ENCODE data around the gene GALNT9.
A peak's percentile ranks its signal among the peaks of the same experiment; 100 is the strongest.

The GALNT9 gene

DNA sequence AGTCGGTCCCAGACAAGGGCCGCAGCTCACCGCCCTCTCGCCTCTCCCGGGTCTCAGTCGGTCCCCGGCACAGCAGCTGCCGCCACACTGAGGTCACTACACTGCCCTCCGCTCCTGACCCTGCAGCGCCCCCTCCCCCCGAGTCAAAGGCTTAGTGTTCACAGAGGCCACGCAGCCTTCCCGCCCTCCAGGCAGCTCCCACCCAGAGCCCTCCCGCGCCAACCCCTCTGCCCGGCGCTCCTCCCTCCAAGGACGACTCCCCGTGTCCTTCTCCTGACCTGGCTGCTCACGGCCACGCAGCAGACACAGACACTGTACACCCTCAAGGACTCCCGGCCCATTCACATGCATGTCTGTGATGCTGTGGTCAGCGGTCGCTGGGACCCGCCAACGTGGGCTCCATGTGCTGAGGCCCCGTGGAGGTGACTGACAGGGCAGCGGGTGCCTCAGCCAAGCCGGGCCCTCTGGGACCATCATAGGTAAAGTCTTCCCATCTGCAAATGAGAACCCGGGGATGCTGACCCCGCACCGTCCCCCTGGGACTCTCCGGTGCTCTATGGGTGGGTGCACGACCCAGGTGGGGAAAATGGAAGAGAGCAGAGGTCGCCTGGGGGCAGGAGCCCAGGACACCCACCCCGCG is 16.3 kb upstream of the GALNT9 start:
- H3K4me3 Mint-ChIP-seq, result peak overlapping the region; percentile 55
- peaks cover 19% of the 10 kb centered on the region for H3K27me3 Mint-ChIP-seq (ENCODE audit: low read depth, poor library complexity)
- no peaks in the 10 kb centered on the region for H3K36me3 Mint-ChIP-seq (ENCODE audit: low read depth)
- H3K9me3 Mint-ChIP-seq, result no peaks in the 10 kb centered on the region
- peaks cover 50% of the 10 kb centered on the region for H3K4me1 Mint-ChIP-seq
- TF ChIP-seq, protein P1, sequence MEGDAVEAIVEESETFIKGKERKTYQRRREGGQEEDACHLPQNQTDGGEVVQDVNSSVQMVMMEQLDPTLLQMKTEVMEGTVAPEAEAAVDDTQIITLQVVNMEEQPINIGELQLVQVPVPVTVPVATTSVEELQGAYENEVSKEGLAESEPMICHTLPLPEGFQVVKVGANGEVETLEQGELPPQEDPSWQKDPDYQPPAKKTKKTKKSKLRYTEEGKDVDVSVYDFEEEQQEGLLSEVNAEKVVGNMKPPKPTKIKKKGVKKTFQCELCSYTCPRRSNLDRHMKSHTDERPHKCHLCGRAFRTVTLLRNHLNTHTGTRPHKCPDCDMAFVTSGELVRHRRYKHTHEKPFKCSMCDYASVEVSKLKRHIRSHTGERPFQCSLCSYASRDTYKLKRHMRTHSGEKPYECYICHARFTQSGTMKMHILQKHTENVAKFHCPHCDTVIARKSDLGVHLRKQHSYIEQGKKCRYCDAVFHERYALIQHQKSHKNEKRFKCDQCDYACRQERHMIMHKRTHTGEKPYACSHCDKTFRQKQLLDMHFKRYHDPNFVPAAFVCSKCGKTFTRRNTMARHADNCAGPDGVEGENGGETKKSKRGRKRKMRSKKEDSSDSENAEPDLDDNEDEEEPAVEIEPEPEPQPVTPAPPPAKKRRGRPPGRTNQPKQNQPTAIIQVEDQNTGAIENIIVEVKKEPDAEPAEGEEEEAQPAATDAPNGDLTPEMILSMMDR (IDR thresholded peaks at IDR 0.05), result no peak
- H3K27ac Mint-ChIP-seq, result peak overlapping the region; percentile 24
- peak; percentile 47 for DNase-seq

DNA sequence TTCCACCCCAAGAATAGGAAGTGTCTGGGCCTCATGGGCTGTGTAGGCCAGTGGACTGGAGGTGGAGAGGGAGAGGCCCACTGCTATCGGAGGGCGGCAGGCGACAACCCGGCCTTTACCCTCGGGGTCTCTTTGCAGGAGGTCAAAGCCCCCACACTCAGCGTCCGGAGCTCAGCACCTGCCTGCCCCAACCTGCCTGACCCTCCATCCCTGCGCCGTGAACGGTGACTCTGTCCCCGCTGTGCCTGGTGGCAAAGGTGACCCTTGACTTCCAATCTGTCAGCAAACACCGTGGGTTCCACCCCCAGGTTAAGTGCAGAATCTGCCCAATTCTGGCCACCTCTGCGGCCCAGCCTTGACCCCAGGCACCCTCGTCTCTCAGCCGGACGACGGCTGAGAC is 15.7 kb upstream of the GALNT9 start:
- peaks cover 22% of the 10 kb centered on the region for H3K27me3 Mint-ChIP-seq (ENCODE audit: low read depth, poor library complexity)

DNA sequence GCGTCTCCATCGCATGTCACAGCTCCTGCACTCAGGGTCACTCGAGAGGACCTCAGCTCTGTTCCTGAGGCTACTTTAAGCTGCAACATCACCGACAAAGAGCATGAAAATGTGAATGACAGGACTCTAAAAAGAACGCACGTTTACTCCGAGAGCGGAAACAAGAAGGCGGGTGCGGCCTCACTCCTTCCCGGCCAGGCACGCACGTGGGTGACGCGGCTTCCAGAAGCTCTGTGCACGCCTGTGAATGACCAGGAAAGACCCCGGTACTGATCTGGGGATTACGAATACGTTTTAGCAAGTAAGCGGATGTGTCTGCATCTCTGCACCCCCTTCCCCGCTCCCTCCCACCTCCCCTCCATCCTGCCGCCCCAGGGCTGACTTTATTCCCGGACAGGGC is 15.2 kb upstream of the GALNT9 start:
- H3K27me3 Mint-ChIP-seq (ENCODE audit: low read depth, poor library complexity), result peaks cover 22% of the 10 kb centered on the region
- H3K27ac Mint-ChIP-seq, result no peak overlapping the region
- DNase-seq, result no peak
- TF ChIP-seq, protein P1 (IDR thresholded peaks at IDR 0.05), result no peak
- H3K9me3 Mint-ChIP-seq, result no peaks in the 10 kb centered on the region
- no peaks in the 10 kb centered on the region for H3K36me3 Mint-ChIP-seq (ENCODE audit: low read depth)
- H3K4me1 Mint-ChIP-seq, result peaks cover 51% of the 10 kb centered on the region
- H3K4me3 Mint-ChIP-seq, result peak overlapping the region; percentile 44

More for the DNA sequence above, 15.7 kb upstream of the GALNT9 start:
- no peaks in the 10 kb centered on the region for H3K9me3 Mint-ChIP-seq
- peaks cover 51% of the 10 kb centered on the region for H3K4me1 Mint-ChIP-seq
- TF ChIP-seq, protein P1 (IDR thresholded peaks at IDR 0.05), result no peak
- no peak overlapping the region for H3K4me3 Mint-ChIP-seq
- DNase-seq, result no peak
- H3K36me3 Mint-ChIP-seq (ENCODE audit: low read depth), result no peaks in the 10 kb centered on the region
- no peak overlapping the region for H3K27ac Mint-ChIP-seq

DNA sequence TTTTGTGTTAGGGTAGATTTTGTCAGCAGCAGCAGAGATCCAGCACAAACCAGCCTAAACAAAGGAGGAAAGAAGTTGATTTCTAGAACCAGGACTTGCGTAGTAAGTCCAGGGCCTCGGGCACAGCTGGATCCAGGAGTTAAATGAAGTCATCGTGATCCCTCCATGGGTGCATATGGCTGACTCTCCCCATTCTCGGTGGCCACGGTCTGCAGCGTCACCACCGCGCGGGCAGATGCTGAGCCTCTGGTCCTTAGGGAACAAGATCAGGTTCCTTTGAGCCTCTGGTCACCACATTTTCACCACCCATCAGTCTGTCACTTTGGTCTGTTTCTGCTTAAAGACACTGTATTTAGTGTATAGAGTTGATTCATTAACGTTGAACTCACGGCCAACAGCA is 14.8 kb upstream of the GALNT9 start:
- Mint-ChIP-seq H3K4me3 (peak overlapping the region; percentile 44), H3K36me3 (ENCODE audit: low read depth) (no peaks in the 10 kb centered on the region), H3K9me3 (no peaks in the 10 kb centered on the region), H3K4me1 (peaks cover 51% of the 10 kb centered on the region), H3K27me3 (ENCODE audit: low read depth, poor library complexity) (peaks cover 22% of the 10 kb centered on the region), H3K27ac (no peak overlapping the region)
- TF ChIP-seq, protein P1 (IDR thresholded peaks at IDR 0.05), result no peak
- DNase-seq, result no peak

DNA sequence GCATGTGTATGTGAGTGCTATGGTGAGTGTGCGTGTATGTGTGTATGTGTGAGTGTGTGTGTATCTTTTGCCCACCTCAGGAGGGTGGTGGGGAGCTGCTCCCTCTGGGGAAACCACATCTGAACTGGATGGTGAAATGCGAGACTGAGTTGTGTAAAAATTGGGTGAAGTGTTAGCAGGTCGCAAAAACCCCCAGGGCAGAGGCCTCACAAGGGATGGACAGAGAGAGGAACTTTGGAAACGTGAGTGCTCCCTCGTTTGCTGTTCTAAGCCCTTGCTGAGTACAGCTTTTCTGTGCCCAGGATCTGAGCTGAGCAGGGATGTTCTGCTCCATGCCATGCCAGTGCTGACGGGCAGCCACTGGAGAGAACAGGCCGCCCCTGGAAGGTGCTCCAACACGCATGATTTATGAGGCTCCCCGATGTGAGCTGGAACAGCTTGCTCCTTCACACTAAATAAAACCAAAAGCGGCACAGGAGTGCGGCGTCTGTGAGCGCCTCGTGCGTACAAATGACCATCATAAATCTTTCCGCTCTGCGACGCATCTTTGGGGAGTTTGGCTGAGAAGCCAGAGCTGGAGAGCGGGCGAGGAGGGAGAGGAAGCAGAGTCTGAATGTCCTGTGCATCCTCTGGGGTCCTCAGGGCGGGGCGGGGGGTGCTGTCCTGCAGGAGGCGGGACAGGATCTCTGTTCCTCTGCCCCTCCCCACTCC is 14.1 kb upstream of the GALNT9 start:
- Mint-ChIP-seq H3K27me3 (ENCODE audit: low read depth, poor library complexity) (peaks cover 26% of the 10 kb centered on the region), H3K9me3 (no peaks in the 10 kb centered on the region)

More for the DNA sequence above, 14.1 kb upstream of the GALNT9 start:
- peak overlapping the region; percentile 38 for H3K4me3 Mint-ChIP-seq
- peak overlapping the region; percentile 28 for H3K27ac Mint-ChIP-seq
- H3K36me3 Mint-ChIP-seq (ENCODE audit: low read depth), result no peaks in the 10 kb centered on the region
- TF ChIP-seq, protein P1 (IDR thresholded peaks at IDR 0.05), result no peak
- H3K4me1 Mint-ChIP-seq, result peaks cover 51% of the 10 kb centered on the region
- peak; percentile 66 for DNase-seq

Data from nephron progenitor cell (in vitro differentiated cells).